ENCODE data around the gene MEN1. TPM values are rescaled to one million over a fixed set of nuclear protein-coding genes. Genes with fewer than 3 reads are reported as not detected.

The MEN1 gene
- total RNA-seq, 2 donors from 2014 or later, result 44.5 to 48.7 TPM

DNA sequence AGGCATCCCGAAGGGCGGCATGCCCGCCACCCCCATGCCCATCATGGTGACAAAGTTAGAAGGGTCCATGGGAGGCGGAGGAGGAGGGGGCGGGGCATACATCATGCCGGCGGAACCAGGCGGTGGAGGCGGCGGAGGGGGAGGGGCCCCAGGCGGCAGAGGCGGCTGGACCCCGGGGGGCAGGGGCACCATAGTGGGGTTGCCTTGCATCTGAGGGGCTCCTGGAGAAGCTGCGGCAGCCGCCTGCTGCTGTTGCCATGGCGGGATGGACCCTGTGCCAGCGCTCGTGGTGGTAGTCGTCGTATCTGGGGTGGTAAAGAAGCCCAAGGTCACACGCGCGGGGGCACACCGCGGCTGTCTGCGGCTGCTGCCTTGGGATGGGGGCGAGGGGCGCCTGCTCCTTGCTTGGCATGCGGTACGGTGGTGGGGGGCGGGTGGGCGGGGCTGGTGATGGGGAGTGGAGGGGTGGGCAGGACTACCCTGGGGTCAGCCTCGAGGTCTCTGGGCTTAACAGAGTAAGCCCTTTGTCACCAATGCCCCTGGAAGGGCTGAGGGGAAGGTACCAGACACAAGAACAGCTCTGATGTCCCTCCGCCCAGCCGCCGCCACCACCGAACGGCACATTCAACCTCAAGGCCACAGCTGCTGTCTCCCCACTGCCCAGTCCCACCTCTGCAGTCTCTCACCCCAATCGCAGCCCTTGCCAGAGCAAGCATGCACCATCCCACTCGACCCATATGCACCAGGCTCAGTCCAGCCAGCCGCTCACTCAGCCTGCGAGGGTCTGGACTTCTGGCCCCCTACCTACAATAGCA is 44.3 kb downstream of the MEN1 start:
- Histone ChIP-seq H3K9me3 (ENCODE audit: control insufficient read depth, low read length) (no peaks in the 10 kb centered on the region), H3K9ac (ENCODE audit: extremely low read depth, low read length, poor library complexity, severe bottlenecking) (no peak overlapping the region), H3K27me3 (ENCODE audit: control insufficient read depth, insufficient read depth, low read length, poor library complexity, severe bottlenecking) (no peaks in the 10 kb centered on the region), H3K4me1 (ENCODE audit: control insufficient read depth, insufficient read depth, low read length) (peaks cover 13% of the 10 kb centered on the region), H3K27ac (ENCODE audit: low read depth, low read length) (no peak overlapping the region), H3K4me3 (ENCODE audit: low read length) (no peak overlapping the region), H3K36me3 (ENCODE audit: control insufficient read depth, insufficient read depth, low read length) (peaks cover 81% of the 10 kb centered on the region)
- Mint-ChIP-seq H3K4me3 (no peak overlapping the region), H3K27me3 (ENCODE audit: insufficient read depth) (no peaks in the 10 kb centered on the region), H3K27ac (peak overlapping the region; percentile 26), H3K9me3 (no peaks in the 10 kb centered on the region), H3K36me3 (ENCODE audit: low read depth) (peaks cover 80% of the 10 kb centered on the region), H3K4me1 (peaks cover 36% of the 10 kb centered on the region)
- WGBS, 2 experiments (ENCODE audit: insufficient coverage in 1 of 2, insufficient read length in 1 of 2), result 87 to 94% methylated on average over 3 to 35 of the region's 42 CpGs
- DNase-seq, result peak; percentile 60
- TF ChIP-seq, protein P1, sequence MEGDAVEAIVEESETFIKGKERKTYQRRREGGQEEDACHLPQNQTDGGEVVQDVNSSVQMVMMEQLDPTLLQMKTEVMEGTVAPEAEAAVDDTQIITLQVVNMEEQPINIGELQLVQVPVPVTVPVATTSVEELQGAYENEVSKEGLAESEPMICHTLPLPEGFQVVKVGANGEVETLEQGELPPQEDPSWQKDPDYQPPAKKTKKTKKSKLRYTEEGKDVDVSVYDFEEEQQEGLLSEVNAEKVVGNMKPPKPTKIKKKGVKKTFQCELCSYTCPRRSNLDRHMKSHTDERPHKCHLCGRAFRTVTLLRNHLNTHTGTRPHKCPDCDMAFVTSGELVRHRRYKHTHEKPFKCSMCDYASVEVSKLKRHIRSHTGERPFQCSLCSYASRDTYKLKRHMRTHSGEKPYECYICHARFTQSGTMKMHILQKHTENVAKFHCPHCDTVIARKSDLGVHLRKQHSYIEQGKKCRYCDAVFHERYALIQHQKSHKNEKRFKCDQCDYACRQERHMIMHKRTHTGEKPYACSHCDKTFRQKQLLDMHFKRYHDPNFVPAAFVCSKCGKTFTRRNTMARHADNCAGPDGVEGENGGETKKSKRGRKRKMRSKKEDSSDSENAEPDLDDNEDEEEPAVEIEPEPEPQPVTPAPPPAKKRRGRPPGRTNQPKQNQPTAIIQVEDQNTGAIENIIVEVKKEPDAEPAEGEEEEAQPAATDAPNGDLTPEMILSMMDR (conservative IDR thresholded peaks at IDR 0.05), result no peak

DNA sequence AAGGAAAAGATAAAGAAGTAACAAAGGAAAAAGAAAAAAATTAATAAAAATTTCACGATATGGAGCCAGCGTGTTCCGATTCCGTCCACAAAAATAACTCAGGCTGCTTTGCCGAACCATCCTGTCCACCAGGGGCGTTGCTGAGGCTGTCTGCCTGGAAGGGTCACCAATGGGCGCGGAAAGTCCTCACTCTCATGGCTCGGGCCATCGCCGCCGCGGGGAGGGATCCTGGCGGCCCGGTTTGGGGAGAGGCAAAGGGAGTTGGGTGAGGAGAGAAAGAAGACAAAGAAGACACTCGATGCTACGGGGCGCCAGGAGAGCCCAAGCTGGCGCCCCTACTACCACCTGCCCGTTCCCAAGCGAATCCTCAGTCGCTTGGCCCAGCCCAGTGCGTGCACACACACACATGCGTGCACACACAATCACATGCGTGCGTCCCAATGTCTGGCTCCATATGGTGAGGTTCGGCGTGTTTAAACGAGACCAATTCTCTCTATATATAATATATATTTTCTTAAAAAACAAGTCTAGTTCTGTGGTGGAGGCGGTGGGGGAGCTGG is 45.0 kb downstream of the MEN1 start:
- Histone ChIP-seq H3K27ac (ENCODE audit: low read depth, low read length) (no peak overlapping the region), H3K27me3 (ENCODE audit: control insufficient read depth, insufficient read depth, low read length, poor library complexity, severe bottlenecking) (no peaks in the 10 kb centered on the region), H3K4me3 (ENCODE audit: low read length) (no peak overlapping the region), H3K9me3 (ENCODE audit: control insufficient read depth, low read length) (no peaks in the 10 kb centered on the region), H3K36me3 (ENCODE audit: control insufficient read depth, insufficient read depth, low read length) (peaks cover 74% of the 10 kb centered on the region), H3K4me1 (ENCODE audit: control insufficient read depth, insufficient read depth, low read length) (peaks cover 13% of the 10 kb centered on the region), H3K9ac (ENCODE audit: extremely low read depth, low read length, poor library complexity, severe bottlenecking) (no peak overlapping the region)
- 93 to 97% methylated on average over 18 to 27 of the region's 30 CpGs for WGBS, 2 experiments (ENCODE audit: insufficient coverage in 1 of 2, insufficient read length in 1 of 2)
- H3K27ac Mint-ChIP-seq, result peak overlapping the region; percentile 35
- no peak overlapping the region for H3K4me3 Mint-ChIP-seq
- no peaks in the 10 kb centered on the region for H3K27me3 Mint-ChIP-seq (ENCODE audit: insufficient read depth)
- TF ChIP-seq, protein P1 (conservative IDR thresholded peaks at IDR 0.05), result peak; percentile 71
- peaks cover 74% of the 10 kb centered on the region for H3K36me3 Mint-ChIP-seq (ENCODE audit: low read depth)
- H3K9me3 Mint-ChIP-seq, result no peaks in the 10 kb centered on the region
- H3K4me1 Mint-ChIP-seq, result peaks cover 36% of the 10 kb centered on the region
- peak; percentile 83 for DNase-seq

DNA sequence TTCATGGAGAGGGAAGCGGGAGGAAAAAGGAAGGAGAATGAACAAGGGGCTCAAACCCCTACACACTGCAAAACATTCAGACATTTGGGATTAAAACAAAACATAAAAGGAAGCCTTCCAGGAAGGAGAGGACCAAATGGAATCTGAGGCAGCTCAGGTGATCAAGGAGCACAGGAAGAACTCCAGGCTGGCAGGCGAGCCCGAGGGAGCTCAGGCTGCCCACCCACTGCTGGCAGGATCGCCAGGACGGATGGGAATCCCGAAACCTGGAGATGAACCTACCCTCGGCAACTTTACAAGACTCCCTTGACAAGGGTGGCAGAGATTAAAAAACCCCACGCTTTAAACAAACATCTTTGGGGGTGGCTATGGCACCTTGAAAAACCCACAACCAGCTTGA is 45.6 kb downstream of the MEN1 start:
- TF ChIP-seq, protein P1 (conservative IDR thresholded peaks at IDR 0.05), result no peak
- Mint-ChIP-seq H3K4me1 (peaks cover 40% of the 10 kb centered on the region), H3K9me3 (no peaks in the 10 kb centered on the region), H3K27me3 (ENCODE audit: insufficient read depth) (no peaks in the 10 kb centered on the region), H3K4me3 (no peak overlapping the region), H3K27ac (peak overlapping the region; percentile 87), H3K36me3 (ENCODE audit: low read depth) (peaks cover 67% of the 10 kb centered on the region)
- Histone ChIP-seq H3K27ac (ENCODE audit: low read depth, low read length) (peak overlapping the region; percentile 4), H3K4me3 (ENCODE audit: low read length) (no peak overlapping the region), H3K4me1 (ENCODE audit: control insufficient read depth, insufficient read depth, low read length) (peaks cover 16% of the 10 kb centered on the region), H3K9ac (ENCODE audit: extremely low read depth, low read length, poor library complexity, severe bottlenecking) (no peak overlapping the region), H3K27me3 (ENCODE audit: control insufficient read depth, insufficient read depth, low read length, poor library complexity, severe bottlenecking) (no peaks in the 10 kb centered on the region), H3K36me3 (ENCODE audit: control insufficient read depth, insufficient read depth, low read length) (peaks cover 68% of the 10 kb centered on the region), H3K9me3 (ENCODE audit: control insufficient read depth, low read length) (no peaks in the 10 kb centered on the region)
- 92 to 94% methylated on average over 7 to 8 of the region's 8 CpGs for WGBS, 2 experiments (ENCODE audit: insufficient coverage in 1 of 2, insufficient read length in 1 of 2)
- peak; percentile 38 for DNase-seq

Data from endodermal cell (in vitro differentiated cells).